ENCODE results near the gene ASPG.

Gene ASPG

GRCh38 chr14:104076743-104077142 lies 8.8 kb upstream of the ASPG start:
- no peak for DNase-seq

DNA sequence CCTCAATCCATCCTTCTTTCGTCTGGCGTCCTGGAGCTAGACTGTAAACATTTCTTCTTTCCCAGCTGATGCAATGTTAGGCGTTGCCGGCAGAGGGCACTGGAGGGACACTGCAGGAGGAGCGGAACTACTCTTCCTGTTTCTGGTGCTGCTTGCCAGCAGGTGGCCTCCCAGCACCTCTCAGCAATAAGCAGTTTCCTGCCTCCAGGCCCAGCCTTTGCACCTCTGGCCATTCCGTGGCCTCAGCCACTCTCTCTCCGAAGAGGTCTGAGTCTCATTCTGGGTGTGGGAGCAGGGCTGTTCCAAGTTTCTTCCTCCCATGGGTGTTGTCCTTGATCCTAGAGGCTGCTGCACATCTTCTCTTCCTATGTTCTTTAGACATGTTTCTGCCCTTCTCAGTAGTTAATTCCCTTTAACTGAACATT lies 7.5 kb upstream of the ASPG start:
- DNase-seq, result peak; percentile 73

DNA sequence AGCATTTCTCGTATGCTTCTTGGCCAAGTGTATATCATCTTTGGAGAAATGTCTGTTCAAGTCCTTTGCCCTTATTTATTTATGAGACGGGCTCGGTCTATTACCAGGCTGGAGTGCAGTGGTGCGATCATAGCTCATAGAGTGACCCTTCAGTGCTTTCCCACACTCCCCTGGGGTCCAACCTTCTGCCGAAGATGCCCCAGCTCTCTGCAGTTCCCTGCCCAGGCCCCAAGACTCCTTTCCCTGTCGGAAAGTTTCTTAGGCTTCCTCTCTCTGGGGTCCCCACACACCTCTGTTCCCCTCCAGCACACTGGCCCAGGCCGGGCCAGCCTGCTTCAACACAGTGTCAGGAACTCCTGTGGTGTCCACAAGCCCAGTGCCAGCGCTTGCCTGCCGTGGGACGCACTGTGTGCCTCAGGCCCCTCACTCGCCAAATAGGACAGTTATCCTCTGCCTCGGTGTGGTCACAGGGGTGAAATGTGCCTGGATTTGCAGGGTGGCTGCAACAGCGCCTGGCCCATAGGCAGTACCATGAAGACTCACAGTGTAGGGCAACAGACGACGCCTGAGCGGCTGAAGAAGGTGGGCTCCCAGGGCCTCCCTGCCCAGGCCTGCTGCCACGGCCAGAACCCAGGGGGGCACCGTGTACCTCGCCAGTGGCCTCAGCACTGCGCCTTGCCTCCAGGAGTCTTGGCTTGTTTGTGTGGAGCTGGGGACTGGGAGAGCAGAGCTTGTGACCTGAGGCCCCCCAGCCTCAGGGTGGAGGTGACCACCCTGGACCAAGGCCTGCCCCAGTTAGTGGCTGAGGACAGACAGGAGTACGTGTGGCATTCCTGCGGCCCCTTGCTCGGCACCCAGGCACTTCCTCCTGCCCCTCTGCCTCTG lies 4.9 kb upstream of the ASPG start:
- DNase-seq, result no peak

GRCh38 chr14:104081261-104081835 lies 4.2 kb upstream of the ASPG start:
- no peak for DNase-seq

- DNase-seq, result no peak
Observed at GRCh38 chr14:104081951-104082464, 3.5 kb upstream of the ASPG start.

DNA sequence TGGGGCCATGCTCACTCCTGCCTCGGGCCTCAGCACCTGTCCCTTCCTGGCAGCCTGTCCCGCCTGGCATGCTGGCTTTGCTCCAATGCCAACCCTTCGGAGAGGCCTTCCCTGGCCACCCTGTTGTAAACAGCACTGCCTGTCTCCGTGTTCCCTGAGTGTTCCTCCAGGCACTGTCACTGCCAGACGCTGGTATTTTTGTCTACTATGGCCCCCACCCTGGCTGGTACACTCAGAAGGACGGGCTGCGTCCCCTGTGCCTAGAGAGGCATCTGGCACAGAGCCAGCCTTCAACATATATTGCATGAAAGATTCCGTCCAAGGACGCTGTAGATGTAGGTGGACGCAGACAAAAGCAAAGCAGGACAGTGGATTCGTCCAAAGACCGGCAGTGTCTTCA lies 2.7 kb upstream of the ASPG start:
- DNase-seq, result no peak

DNA sequence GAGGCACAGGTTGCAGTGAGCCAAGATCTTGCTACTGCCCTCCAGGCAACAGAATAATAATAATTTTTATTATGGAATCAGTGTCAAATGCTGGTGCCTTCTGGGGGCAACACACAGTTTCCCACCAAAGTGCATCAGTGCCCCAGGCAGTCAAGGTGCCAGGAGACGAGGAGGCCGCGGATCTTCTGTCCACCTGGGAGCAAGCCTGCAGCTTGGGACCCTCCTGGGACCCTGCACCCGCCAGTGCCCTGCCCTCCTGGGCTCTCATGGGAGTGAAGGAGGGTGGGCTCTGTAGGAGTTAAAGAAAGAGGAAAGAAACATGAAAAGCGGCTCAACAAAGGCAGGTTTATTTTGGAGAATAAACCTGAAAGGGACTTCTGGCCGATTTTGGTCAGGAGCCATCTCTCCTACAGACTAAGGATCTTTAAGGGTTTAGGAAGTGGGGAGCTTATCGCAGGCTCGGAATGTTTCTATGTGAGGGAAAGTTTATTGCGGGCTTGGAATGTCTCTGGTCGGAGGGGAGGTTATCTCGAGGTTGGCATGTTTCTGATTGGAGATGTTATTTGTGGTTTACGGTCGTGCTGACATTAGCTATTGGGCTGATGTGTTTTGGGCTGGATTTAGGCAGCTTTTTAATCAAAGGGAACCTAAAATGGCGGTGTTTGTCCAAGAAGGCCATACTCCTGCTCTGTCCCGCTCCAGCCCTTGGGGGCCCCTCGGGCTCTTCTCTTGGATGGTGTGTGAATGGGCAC lies 1.1 kb upstream of the ASPG start:
- no peak for DNase-seq

DNA sequence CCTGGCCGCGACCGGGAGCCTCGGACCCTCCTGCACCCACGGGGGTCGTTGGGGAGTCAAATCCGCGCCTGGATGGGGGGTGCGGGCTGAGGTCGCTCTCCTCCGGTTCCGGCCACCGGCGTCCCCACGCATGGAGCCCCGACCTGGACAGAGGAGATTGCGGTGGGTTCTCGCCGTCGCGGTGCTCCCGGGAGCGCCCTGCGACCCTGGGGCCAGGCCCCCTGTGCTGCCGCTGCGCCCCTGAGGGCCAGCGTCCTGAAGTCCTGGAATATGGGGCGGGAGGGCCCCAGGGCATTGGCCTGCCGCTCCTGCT lies 345 bp downstream of the ASPG start:
- DNase-seq, result no peak

DNA sequence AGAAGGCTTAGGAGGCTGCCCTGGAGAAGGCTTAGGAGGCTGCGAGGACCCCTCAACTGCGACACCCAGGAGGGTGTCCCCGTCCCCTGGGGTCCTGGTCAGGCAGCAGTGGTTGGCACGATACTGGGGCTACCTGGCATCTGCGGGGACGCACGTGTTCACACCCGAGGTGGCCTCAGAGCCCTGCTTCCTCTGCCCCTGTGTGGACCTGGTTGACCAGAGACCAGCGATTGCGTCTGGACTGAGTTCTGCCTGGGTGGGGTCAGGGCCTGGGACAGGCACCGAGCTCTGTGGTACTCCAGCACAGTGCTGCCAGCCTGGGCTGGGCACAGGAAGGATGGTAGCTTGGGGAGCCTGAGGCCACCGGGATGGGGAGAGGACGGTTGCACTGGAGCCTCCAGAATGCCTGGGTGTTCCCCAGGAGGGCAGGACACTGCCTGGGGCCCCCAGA lies 735 bp downstream of the ASPG start:
- no peak for DNase-seq

DNA sequence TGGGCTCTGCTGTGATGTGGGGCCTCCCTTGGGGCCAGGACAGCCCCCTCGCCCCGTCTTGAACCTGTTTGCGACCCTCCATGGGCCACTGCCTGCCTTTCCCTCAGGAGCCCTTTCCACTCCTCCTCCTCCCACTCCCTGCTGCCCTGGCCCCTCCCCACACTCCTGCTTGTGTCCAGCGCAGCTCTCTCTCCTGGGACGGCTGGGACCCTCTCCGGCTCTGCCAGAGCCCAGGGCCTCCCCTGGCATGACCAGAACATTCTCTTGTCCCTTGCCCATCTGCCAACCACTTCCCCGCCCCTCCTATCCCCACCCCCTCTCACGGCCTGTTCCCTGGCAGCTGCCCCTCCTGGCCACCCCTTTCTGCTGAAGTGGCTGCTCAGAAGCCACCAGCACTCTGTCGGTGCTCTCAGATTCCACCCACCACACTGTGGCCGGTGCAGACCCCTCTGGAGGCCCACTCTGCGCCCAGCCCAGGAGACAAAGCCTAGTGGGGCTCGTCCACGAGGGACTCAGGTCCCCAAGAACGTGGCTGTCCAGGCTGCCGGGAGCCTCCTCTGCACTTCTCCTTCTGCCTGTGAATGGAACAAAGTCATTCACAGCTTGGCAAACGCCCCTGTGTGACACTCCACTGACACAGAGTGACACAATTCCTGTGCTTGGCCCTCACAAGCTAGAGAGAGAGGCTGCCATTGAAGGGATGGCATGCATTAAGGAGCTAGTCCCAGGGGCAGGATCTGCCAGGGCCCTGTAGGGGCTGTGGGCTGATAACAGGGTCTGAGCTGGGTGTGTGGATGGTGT lies 1.4 kb downstream of the ASPG start:
- no peak for DNase-seq

- DNase-seq, result no peak
Observed at GRCh38 chr14:104087505-104087904, 2.0 kb downstream of the ASPG start.

DNA sequence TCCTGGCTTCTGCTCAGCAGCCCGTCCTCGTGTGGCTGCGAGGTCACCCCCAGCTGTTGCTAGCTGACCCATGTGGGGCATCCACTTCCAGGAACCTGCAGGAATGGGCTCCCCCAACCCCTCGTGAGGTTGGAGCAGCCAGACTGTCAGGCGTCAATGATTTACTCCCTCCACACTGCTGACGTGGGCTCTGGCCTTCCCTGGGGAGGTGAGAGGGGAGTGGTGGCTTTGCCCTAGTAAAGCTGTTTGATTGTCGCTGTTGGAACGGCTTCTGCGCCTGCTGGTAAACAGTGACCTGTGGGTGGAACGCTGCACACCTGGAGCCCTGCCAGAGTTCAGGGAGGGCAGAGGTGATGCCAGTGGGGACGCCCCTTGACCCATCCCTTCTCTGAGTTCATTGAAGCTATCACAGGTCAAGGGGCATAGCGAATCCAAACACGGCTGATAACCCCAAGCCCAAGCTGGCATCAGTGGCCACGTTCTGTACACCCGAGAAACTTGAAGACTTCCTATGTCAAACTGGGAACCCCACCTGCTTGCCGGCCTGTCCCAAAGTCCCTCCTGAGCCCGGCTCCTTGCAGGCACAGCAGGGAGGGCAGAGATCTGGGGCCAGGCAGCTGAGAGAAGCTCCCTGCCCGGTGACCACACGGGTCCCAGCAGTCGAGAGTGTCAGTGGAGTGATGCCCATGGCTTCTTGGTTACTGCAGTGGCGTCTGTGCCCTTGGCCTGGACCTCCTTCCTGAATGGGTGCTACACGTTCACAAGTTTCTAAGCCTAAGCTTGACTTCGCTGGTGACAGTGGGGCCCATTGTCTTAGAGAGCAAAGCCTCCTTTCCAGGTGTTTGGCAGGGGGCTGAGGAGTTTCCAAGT lies 2.7 kb downstream of the ASPG start:
- no peak for DNase-seq

- no peak for DNase-seq
Observed at GRCh38 chr14:104090071-104090748, 4.7 kb downstream of the ASPG start.

GRCh38 chr14:104091061-104091926 lies 5.8 kb downstream of the ASPG start:
- no peak for DNase-seq

- DNase-seq, result no peak
Observed at GRCh38 chr14:104091927-104092771, 6.6 kb downstream of the ASPG start.

- DNase-seq, result no peak
Observed at GRCh38 chr14:104092931-104093365, 7.4 kb downstream of the ASPG start.

GRCh38 chr14:104093366-104094055 lies 8.0 kb downstream of the ASPG start:
- DNase-seq, result no peak

DNA sequence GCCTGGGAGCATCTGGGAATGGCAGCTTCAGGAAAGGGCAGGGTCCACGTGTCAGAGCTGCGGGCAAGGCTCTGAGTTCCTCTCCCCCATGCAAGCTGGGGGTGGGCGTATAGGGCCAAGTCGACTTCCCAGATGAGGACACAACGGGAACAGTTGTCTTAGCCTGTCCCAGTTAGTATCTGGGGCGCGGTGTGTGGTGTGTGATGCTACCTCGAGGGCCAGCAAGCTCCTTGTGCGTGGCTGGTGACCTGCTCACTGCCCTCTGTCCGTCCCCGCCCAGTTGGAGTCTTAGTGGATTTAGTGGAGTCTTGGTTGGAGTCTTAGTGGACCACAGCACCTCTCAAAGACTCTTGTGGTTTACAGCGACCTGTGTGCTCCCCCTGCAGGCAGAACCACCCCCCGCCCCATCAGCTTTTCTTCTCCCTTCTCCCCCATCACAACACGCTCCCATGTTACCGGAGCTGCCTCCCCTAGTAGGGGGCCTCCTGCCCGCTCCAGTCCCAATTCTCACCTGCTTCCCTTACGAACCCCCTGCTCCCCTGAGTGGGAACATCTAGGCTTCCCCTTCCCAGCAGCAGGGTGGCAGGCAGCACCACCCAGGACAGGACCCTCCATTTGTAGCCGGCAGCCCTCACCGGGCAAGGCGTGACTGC lies 8.7 kb downstream of the ASPG start:
- DNase-seq, result no peak
